Measurements from ENCODE around the gene BPTF.
A peak's percentile ranks its signal among the peaks of the same experiment; 100 is the strongest.

GRCh38 chr17:68011199-68011665 is 185.9 kb downstream of the BPTF start:
- TF ChIP-seq, protein P1, sequence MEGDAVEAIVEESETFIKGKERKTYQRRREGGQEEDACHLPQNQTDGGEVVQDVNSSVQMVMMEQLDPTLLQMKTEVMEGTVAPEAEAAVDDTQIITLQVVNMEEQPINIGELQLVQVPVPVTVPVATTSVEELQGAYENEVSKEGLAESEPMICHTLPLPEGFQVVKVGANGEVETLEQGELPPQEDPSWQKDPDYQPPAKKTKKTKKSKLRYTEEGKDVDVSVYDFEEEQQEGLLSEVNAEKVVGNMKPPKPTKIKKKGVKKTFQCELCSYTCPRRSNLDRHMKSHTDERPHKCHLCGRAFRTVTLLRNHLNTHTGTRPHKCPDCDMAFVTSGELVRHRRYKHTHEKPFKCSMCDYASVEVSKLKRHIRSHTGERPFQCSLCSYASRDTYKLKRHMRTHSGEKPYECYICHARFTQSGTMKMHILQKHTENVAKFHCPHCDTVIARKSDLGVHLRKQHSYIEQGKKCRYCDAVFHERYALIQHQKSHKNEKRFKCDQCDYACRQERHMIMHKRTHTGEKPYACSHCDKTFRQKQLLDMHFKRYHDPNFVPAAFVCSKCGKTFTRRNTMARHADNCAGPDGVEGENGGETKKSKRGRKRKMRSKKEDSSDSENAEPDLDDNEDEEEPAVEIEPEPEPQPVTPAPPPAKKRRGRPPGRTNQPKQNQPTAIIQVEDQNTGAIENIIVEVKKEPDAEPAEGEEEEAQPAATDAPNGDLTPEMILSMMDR (IDR thresholded peaks at IDR 0.05; ENCODE audit: poor library complexity), result peak; percentile 55
- TF ChIP-seq EZH2 (IDR thresholded peaks at IDR 0.05; ENCODE audit: borderline replicate concordance) (no peak), EZH2phosphoT487 (IDR thresholded peaks at IDR 0.05; ENCODE audit: low read depth, severe bottlenecking, unreplicated experiment) (no peak)
